Measurements from ENCODE around the gene CEP350.

CEP350 gene

GRCh38 chr1:180066150-180066549, 111.5 kb downstream of the CEP350 start:
- DNase-seq (ENCODE audit: low spot score), result no peak

GRCh38 chr1:180070286-180070685, 115.7 kb downstream of the CEP350 start:
- DNase-seq (ENCODE audit: low spot score), result no peak

- DNase-seq (ENCODE audit: low spot score), result no peak
Measured at GRCh38 chr1:180071759-180072158, 117.1 kb downstream of the CEP350 start.

GRCh38 chr1:180080439-180080838, 125.8 kb downstream of the CEP350 start:
- no peak for DNase-seq (ENCODE audit: low spot score)

- DNase-seq (ENCODE audit: low spot score), result no peak
Measured at GRCh38 chr1:180081474-180081873, 126.9 kb downstream of the CEP350 start.

GRCh38 chr1:180083164-180083563, 128.6 kb downstream of the CEP350 start:
- DNase-seq (ENCODE audit: low spot score), result no peak

- DNase-seq (ENCODE audit: low spot score), result no peak
Measured at GRCh38 chr1:180084867-180085266, 130.3 kb downstream of the CEP350 start.

GRCh38 chr1:180085331-180085730, 130.7 kb downstream of the CEP350 start:
- no peak for DNase-seq (ENCODE audit: low spot score)

- no peak for DNase-seq (ENCODE audit: low spot score)
Measured at GRCh38 chr1:180092931-180093650, 138.5 kb downstream of the CEP350 start.

- no peak for DNase-seq (ENCODE audit: low spot score)
Measured at GRCh38 chr1:180094705-180095295, 140.2 kb downstream of the CEP350 start.

GRCh38 chr1:180096584-180097325, 142.1 kb downstream of the CEP350 start:
- no peak for DNase-seq (ENCODE audit: low spot score)

- DNase-seq (ENCODE audit: low spot score), result no peak
Measured at GRCh38 chr1:180097326-180097605, 142.7 kb downstream of the CEP350 start.

- no peak for DNase-seq (ENCODE audit: low spot score)
Measured at GRCh38 chr1:180101411-180101810, 146.8 kb downstream of the CEP350 start.

GRCh38 chr1:180103819-180104218, 149.2 kb downstream of the CEP350 start:
- no peak for DNase-seq (ENCODE audit: low spot score)

- no peak for DNase-seq (ENCODE audit: low spot score)
Measured at GRCh38 chr1:180112091-180112490, 157.5 kb downstream of the CEP350 start.

GRCh38 chr1:180112984-180113647, 158.5 kb downstream of the CEP350 start:
- DNase-seq (ENCODE audit: low spot score), result no peak

- DNase-seq (ENCODE audit: low spot score), result no peak
Measured at GRCh38 chr1:180114396-180114945, 159.9 kb downstream of the CEP350 start.

GRCh38 chr1:180116964-180117763, 162.6 kb downstream of the CEP350 start:
- no peak for DNase-seq (ENCODE audit: low spot score)

- no peak for DNase-seq (ENCODE audit: low spot score)
Measured at GRCh38 chr1:180117764-180118116, 163.1 kb downstream of the CEP350 start.

GRCh38 chr1:180119837-180120236, 165.2 kb downstream of the CEP350 start:
- no peak for DNase-seq (ENCODE audit: low spot score)

GRCh38 chr1:180123463-180123936, 168.9 kb downstream of the CEP350 start:
- no peak for DNase-seq (ENCODE audit: low spot score)

GRCh38 chr1:180130651-180131050, 176.0 kb downstream of the CEP350 start:
- no peak for DNase-seq (ENCODE audit: low spot score)
